Motor neuron (in vitro differentiated cells): Measurements from ENCODE around the gene OR2V2. TPM values are rescaled to one million over a fixed set of nuclear protein-coding genes. Genes with fewer than 3 reads are reported as not detected.

Experiments used
- ATAC-seq, 8 experiments: fragments of 200-7000 bp; cut with Tn5 transposase; replicated peaks in 6 of 8; 2 replicates each; pipeline ENCODE4 v1.8.0; 2021; ENCODE audit warnings: mild to moderate bottlenecking in 8 of 8, moderate library complexity in 8 of 8
- H3K27ac ChIP-seq, 2 donors: fragments of 250-450 bp; sonication (Bioruptor Pico); 2 replicates each; pipeline ENCODE4 v1.9.0; 2021; ENCODE audit warnings: antibody characterized with exemption in 2 of 2, mild to moderate bottlenecking in 2 of 2, moderate library complexity in 1 of 2
- H3K4me1 ChIP-seq, 2 donors: fragments of 250-450 bp; sonication (Bioruptor Pico); replicated peaks in 1 of 2; 2 replicates each; pipeline ENCODE4 v1.6.1; 2021; ENCODE audit warnings: antibody characterized with exemption in 2 of 2, mild to moderate bottlenecking in 2 of 2, moderate library complexity in 1 of 2
- H3K4me3 ChIP-seq, 5 donors: fragments of 250-450 bp; sonication (Bioruptor Pico); 2 replicates each; pipeline ENCODE4 v1.9.0; 2021; ENCODE audit warnings: antibody characterized with exemption in 5 of 5, mild to moderate bottlenecking in 5 of 5, moderate library complexity in 4 of 5
- WGBS, 10 experiments: fragments of 450-650 bp; shearing (Covaris generic); methylation state at CpG; one replicate each; pipeline ENCODE4 v1.0.0; 2022; 5-methylcytosine and 5-hydroxymethylcytosine counted together
- in situ Hi-C, 9 experiments: fragments of 400-800 bp; cut with MboI; loops; one replicate each; pipeline ENCODE4 v1.15.0; 2021; ENCODE audit warnings: low sequenced_read_pairs in 9 of 9, low pct_unique_long_range_greater_than_20kb in 2 of 9; ENCODE audit not compliant: unreplicated experiment in 9 of 9
- total RNA-seq, 8 experiments: library from RNA; unstranded; fragments of 300-600 nt; gene quantifications; 2 replicates each; pipeline versions ENCODE4 v1.2.3 to v1.2.4, GENCODE V29; 2022

Gene OR2V2
- total RNA-seq, 8 experiments from 2014 or later = 0.05 to 0.33 (median 0.13) TPM; not detected in 1

DNA sequence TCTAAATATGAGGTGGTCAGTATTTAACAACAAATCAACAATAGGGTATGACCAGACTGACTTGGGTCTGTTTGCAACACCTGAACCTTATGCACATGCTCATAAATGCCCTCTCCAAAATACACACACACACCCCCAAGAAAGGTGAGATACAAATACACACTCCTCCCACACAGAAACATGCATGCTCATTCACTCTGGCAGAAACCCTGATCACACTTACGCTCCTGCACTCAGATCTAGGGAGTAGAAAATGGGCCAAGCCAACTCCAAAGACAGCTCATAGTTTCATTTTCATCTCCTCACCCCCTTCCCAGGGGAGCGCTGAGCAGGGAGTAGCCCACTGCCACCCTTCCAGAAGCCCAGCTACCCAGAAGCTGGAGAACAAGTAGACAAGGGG is 46.3 kb downstream of the OR2V2 start:
- peaks cover 5% of the 10 kb centered on the region in 2 donors for H3K4me1 ChIP-seq
- in situ Hi-C loops = no loop called here
- no peak overlapping the region for H3K4me3 ChIP-seq
- 37 to 100% (median 83%) methylated on average over 1 to 2 of the region's 2 CpGs; no CpG with 5 or more reads in 7 of the 10 experiments for WGBS, 10 experiments
- no peak for ATAC-seq
- H3K27ac ChIP-seq = no peak overlapping the region

DNA sequence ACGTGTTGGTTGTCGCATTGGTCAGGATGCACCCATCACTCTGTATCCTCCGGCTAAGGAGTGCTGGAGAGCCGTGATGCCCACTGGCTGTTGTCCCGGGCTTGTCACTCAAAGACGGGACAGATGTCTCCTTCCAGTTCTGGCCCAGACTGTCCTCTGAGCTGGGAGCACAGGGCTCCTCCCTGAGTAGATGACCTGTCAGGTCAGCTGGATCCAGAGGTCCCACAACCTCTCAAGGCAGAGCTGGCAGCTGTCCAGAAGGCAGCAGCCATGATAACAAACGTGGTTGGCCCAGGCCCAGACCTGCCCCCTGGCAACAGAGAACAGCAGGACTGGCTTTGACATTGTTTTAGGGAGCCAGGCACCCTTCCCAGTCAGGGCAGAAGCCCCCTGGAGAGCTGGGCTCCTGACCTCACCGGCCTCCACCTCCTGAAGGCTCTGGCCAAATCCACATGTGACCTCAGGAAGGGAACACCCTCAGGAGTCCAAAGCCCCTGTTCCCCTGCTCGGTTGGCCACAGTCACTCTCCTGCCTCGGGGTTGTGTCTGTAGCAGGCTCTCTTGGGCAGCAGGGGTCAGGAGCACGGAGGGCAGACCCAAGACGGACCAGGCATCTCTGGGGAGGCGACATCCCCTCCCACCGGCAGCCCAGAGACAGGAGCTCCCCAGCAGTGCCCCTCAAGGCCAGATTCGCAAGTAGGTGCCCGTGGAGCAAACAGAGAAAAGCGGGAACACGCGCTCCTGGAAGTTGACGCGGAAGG is 47.3 kb downstream of the OR2V2 start:
- WGBS, 10 experiments = 30 to 100% (median 77%) methylated on average over 1 to 11 of the region's 21 CpGs; no CpG with 5 or more reads in 2 of the 10 experiments
- in situ Hi-C loops = no loop called here
- Histone ChIP-seq H3K27ac (no peak overlapping the region), H3K4me3 (no peak overlapping the region), H3K4me1 (peaks cover 5% of the 10 kb centered on the region in 2 donors)
- ATAC-seq = no peak

DNA sequence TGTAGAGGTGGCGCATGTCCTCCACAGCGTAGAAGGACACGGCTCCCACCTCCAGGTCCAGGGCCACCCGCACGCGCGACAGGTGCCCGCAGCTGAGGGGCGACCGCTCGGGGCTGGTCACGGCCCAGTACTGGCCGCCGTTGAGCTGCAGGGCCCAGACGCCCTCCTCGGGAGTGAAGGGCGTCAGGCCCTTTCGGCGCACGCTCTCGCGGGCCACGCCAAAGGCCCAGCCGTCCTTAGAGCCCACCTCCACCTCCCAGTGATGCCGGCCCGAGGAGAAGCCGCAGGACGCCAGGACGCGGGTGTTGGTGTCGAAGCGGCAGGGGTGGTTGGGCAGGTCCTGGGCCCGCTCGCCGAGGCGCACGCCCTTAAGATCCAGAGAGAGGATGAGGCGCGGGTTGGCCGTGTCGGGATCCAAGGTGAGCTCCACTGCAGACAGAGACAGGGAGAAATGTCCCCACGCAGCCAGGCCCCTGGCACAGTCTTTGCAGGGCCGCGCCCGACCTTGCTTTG is 47.9 kb downstream of the OR2V2 start:
- no peak overlapping the region for H3K27ac ChIP-seq
- ATAC-seq = no peak
- H3K4me3 ChIP-seq = no peak overlapping the region
- peaks cover 5% of the 10 kb centered on the region in 2 donors for H3K4me1 ChIP-seq
- 80 to 100% (median 96%) methylated on average over 1 to 23 of the region's 45 CpGs; no CpG with 5 or more reads in 5 of the 10 experiments for WGBS, 10 experiments
- in situ Hi-C loops = no loop called here

DNA sequence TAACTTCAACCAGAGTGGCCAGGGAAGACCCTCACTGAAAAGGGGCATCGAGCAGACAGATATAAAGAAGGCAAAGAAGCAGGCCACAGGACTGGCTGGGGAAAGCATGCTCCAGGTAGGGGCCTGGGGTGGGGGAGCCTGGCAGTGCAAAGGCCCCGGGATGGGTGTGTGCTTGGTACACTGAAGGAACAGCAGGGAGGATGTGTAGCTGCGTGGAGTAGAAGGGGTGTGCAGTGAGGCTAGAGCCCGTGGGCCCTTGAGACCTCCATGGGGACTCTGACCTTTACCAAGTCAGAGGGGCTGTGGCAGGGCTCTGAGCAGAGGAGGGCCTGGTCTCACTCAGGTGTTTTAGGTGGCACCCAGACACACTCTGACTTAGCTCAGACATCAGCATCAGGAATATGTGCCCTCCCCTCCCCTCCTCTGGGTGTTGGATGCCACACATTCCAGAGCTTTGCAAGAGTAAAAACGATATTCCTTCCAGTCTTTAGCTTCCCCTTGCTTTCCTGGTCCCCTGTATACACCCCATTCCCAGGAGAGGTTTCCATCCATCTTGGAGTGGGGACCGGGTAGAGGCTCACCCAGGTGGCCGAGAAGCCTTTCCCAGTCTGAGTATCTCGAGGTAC is 50.1 kb downstream of the OR2V2 start:
- ATAC-seq = no peak
- Histone ChIP-seq H3K27ac (no peak overlapping the region), H3K4me3 (no peak overlapping the region), H3K4me1 (peaks cover 4% of the 10 kb centered on the region in 2 donors)
- WGBS, 10 experiments = 0 to 71% (median 25%) methylated on average over 1 to 2 of the region's 8 CpGs; no CpG with 5 or more reads in 6 of the 10 experiments
- in situ Hi-C loops = no loop called here

DNA sequence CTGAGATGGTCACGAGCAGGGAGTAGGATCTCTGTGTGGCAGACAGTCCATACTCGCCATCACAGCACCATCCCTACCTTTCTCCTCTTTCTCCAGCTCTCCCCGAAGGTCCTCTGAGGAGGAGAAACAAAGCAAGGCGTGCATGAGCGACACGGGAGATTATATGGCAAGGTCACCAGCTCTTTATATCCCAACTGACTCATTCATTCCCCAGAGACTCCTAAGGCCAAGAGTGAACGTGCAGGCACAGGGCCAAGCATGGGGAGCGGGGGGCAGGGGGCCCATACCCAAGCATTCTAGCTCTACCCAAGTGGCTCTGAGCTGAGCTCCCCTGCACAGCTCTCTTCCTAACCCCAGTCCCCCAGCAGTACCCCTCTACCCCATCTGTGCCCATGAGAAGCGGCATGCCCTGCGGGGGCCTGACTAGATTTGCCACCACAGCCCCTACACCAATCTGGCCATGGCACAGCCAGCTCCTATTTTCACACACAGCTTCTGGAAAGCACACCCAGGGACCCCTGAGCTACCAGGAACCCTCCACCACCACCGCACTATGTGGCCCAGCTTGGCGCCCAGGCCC is 50.8 kb downstream of the OR2V2 start:
- in situ Hi-C loops = no loop called here
- H3K27ac ChIP-seq = no peak overlapping the region
- WGBS, 10 experiments = 33 to 100% (median 100%) methylated on average over 1 of the region's 12 CpGs; no CpG with 5 or more reads in 7 of the 10 experiments
- peak in 3 of 8 experiments; percentile 13 to 22 (median 15) for ATAC-seq
- no peaks in the 10 kb centered on the region for H3K4me1 ChIP-seq
- no peak overlapping the region for H3K4me3 ChIP-seq

DNA sequence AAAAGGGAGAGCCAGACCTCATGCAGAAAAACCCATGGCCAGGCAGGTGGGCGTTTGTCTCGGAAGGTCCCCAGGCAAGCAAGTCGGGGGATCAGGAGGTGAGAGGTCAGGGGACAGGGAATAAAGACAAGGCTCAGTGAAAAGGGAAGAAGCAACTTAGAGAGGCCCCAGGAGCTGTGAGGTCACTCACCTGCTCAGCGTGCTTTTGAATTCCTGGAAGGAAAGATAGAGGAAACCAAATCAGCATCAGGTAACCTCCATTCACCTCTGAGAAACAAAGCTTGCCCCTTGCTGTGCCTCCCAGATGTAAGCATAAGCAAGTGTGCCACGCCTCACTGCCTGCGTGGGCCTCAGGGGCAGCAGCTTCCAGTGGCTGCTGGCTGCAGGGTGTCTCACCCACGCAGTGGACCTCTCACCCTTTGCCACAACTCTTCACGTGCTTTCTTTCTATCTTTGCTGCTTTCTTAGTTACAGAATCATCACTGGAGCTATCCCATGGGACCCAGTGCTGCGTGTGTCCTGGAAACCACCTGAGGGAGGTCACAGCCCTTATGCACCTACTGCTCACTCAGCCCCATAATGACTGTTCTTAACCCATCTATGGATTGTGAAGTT is 51.6 kb downstream of the OR2V2 start:
- WGBS, 10 experiments = 26 to 80% (median 57%) methylated on average over 1 to 9 of the region's 9 CpGs; no CpG with 5 or more reads in 1 of the 10 experiments

DNA sequence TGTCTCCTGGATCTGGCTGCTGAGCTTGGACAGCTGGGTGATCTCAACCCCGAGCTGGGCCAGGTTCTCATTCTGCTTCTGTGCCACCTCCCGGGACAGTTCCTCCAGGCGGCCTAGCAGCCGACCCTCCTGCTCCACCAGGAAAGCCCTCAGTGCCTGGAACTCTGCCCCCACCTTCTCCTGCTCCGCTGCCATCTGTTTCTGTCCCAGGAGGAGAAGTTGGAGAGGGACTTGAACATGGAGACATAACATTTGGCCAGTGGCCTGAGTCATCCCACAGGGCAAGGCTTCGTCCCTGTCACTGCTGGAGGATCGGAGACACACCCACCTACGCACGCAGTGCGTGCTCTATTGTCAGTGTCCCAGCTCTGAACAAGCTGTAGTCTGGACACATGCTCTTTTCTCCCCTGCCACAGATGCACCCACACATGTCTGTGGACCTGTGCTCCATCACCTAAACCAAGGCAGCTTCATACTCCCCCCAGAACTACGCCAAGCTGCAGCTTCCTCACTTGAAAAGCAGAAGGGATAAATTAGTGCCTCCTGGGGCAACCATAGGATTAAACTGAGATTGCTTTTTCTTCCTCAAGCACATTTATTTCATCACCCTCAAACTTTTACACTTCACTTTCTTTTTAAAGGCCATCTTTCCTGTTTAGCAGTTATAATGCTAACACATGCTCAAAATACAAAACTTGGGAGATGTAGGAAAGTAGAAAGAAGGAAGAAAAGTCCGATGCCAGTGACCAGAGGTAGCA is 52.7 kb downstream of the OR2V2 start:
- ATAC-seq = peak in 6 of 8 experiments; percentile 15 to 46 (median 36)
- no peak overlapping the region for H3K27ac ChIP-seq
- in situ Hi-C loops = no loop called here
- H3K4me1 ChIP-seq = no peaks in the 10 kb centered on the region
- WGBS, 10 experiments = 40 to 100% (median 71%) methylated on average over 1 to 9 of the region's 12 CpGs; no CpG with 5 or more reads in 1 of the 10 experiments
- H3K4me3 ChIP-seq = no peak overlapping the region

More for the DNA sequence above, 51.6 kb downstream of the OR2V2 start:
- no peak for ATAC-seq
- Histone ChIP-seq H3K27ac (no peak overlapping the region), H3K4me1 (no peaks in the 10 kb centered on the region), H3K4me3 (no peak overlapping the region)
- in situ Hi-C loops = no loop called here

DNA sequence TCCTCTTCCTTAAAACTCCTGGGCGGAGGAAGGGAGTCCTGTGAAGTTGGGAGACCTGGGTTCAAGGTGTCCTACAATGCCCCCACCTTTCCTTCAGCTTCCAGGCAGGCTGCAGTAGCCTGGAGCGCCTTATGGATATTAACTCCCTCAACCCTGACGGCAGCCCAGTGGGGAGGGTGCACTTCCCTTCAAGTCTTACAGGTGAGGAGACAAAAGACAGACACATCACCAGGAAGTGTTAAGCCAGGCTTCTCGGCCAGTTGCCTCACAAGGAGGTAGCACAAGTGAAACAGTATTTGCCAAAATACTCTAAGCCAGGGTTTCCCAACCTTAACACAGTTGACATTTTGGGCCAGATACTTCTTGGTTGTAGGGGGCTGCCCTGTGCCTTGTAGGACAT is 53.4 kb downstream of the OR2V2 start:
- Histone ChIP-seq H3K4me3 (no peak overlapping the region), H3K27ac (no peak overlapping the region), H3K4me1 (no peaks in the 10 kb centered on the region)
- ATAC-seq = no peak
- in situ Hi-C loops = no loop called here
- whole genome bisulfite sequencing, 10 experiments = 29 to 79% (median 58%) methylated on average over 1 to 4 of the region's 4 CpGs; no CpG with 5 or more reads in 3 of the 10 experiments

DNA sequence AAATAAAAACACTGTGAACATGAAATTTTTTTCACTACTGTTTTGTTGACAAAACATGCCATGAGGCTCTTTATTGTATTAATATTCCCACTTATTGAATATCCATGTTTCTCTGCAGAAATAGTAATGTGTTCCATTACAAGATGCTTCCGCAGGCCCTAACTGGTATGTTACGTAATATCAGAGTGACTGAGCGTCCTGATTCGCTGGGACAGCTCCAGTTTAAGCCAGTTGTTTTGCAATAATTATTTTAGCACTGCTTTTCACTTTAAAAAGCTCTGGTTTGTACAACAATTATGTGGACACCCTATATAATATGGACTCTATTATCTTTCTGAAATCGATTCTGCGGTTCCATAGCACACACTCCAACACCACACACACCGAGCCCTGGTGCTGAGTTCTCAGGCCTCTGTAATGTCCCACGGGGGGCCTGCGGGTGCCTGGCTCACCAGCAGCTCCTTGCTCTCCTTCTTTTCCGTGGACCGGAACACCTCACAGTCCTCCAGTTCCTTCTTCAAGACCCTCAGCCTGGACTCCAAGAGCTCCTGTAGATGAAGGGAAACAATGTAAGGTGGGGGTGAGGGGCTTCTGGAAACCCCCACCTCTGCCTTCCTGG is 55.8 kb downstream of the OR2V2 start:
- Histone ChIP-seq H3K4me3 (no peak overlapping the region), H3K27ac (no peak overlapping the region), H3K4me1 (no peaks in the 10 kb centered on the region)
- no peak for ATAC-seq
- in situ Hi-C loops = no loop called here
- WGBS, 10 experiments = 48 to 93% (median 80%) methylated on average over 1 to 7 of the region's 11 CpGs; no CpG with 5 or more reads in 1 of the 10 experiments

DNA sequence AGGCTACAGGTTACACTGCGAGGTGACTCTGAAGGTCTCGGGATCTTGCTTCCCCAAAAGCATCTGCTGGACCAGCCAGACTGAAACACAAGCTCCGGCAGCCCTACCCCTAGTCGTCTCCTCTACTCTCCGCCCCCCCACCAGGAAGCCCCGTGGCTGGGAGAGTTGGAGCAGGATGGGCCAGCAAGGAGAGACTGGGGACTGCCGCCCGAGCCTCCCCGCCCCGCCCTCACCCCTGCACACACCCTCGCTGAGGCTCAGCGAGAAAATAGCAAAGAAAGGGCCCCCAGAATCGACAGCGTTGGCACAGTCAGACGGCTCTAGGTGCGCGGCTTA is 56.4 kb downstream of the OR2V2 start:
- Histone ChIP-seq H3K4me1 (no peaks in the 10 kb centered on the region), H3K27ac (no peak overlapping the region), H3K4me3 (peak overlapping the region; percentile 38 to 42 (median 40))
- in situ Hi-C loops = no loop called here
- WGBS, 10 experiments = 0 to 67% (median 8%) methylated on average over 1 to 5 of the region's 17 CpGs; no CpG with 5 or more reads in 7 of the 10 experiments
- peak in 1 of 8 experiments; percentile 5 for ATAC-seq

DNA sequence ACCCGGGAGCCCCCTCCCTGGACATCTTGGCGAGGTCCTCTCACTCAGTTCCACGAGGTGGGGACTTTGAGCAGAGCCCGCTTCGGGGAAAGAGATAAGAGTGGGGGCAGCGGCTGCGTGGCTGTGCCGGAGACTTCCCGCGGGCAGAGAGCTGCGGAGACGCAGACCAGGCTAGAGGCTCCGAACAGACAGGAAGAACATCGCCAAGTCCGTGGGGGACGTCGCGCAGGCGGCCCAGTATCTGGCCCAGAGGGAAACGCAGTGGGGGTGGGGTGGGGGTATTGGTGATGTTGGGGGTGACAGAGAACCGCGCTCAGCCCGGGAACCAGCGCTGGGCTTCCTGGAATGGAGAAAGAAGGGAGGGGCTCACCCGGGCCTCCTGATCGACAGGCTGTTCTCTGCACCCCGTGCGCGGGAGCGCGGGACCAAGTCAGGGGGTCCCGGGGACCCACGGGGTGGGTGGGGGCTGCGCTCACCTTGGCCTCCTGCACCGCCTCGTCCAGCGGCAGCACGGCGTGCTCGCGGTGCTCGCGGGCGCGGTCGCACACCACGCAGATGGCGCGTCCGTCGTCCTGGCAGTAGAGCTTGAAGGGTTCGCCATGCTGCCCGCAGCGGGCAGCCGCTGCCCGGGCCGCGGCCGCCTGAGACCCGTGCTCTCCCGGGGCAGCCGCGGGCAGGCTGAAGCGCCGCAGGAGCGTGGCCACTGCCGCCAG is 56.9 kb downstream of the OR2V2 start:
- 0 to 5% (median 2%) methylated on average over 1 to 12 of the region's 67 CpGs; no CpG with 5 or more reads in 6 of the 10 experiments for WGBS, 10 experiments
- Histone ChIP-seq H3K27ac (no peak overlapping the region), H3K4me3 (peak overlapping the region; percentile 38 to 42 (median 40)), H3K4me1 (no peaks in the 10 kb centered on the region)
- in situ Hi-C loops = no loop called here
- ATAC-seq = peak in 5 of 8 experiments; percentile 1 to 11 (median 6)
